Keratinocyte (primary cell): ENCODE data around the gene ARMH2.

Experiments used
- CTCF ChIP-seq, 3 experiments: IDR thresholded peaks in 1 of 3; conservative IDR thresholded peaks in 1 of 3; optimal IDR thresholded peaks in 1 of 3; 2 replicates in 2 of 3; 3 replicates in 1 of 3; pipeline versions ENCODE3 to v1.5.1; 2011; ENCODE audit warnings: low read length in 3 of 3, mild to moderate bottlenecking in 3 of 3, moderate library complexity in 2 of 3, control low read depth in 1 of 3, inconsistent platforms in 1 of 3; ENCODE audit not compliant: insufficient read depth in 2 of 3; ENCODE audit errors: extremely low read depth in 1 of 3
- EZH2 ChIP-seq: IDR thresholded peaks from one replicate; pipeline ENCODE4 v1.6.1; 2012; ENCODE audit warnings: inconsistent platforms, mild to moderate bottlenecking, low read length, moderate library complexity

- TF ChIP-seq CTCF (optimal IDR thresholded peaks at IDR 0.05 in 1 of 3, IDR thresholded peaks at IDR 0.05 in 1 of 3, conservative IDR thresholded peaks at IDR 0.05 in 1 of 3; ENCODE audit: extremely low read depth in 1 of 3, insufficient read depth in 2 of 3, low read length in 3 of 3) (no peak), EZH2 (no peak)
Measured at GRCh38 chr6:24838994-24839393, 40.3 kb upstream of the ARMH2 start.
